GM12891 (cell line): Measurements from ENCODE around the gene UFC1. TPM values are rescaled to one million over a fixed set of nuclear protein-coding genes. Genes with fewer than 3 reads are reported as not detected.
"Not testable (repeated sequence)": the region's sequence is repeated elsewhere in the genome, so short reads cannot be mapped to it uniquely, and the experiment has no call there.

Experiments
- DNase-seq: peaks from one replicate; pipeline ENCODE4 v3.0.0; 2011; ENCODE audit warnings: low spot score; ENCODE audit not compliant: insufficient read length
- FAIRE-seq: peaks from 2 replicates; lab custom pipeline; 2011; peaks lifted over from hg19 to GRCh38; lab: Jason Lieb, UNC
- PAX5 ChIP-seq: IDR thresholded peaks from 2 replicates; pipeline ENCODE4 v1.6.1; 2011; ENCODE audit warnings: low read length, moderate library complexity, mild to moderate bottlenecking; ENCODE audit not compliant: insufficient read depth, severe bottlenecking
- POLR2A ChIP-seq: IDR thresholded peaks from 2 replicates; pipeline ENCODE4 v1.6.1; 2011; ENCODE audit warnings: low read depth, low read length, control low read depth
- POLR2AphosphoS5 ChIP-seq: IDR thresholded peaks from 2 replicates; pipeline ENCODE4 v1.6.1; 2011; ENCODE audit warnings: low read depth, low read length, control low read depth
- POU2F2 ChIP-seq: IDR thresholded peaks from 2 replicates; pipeline ENCODE4 v1.6.1; 2011; ENCODE audit warnings: low read depth, mild to moderate bottlenecking, control low read depth, low read length, moderate library complexity
- SPI1 ChIP-seq: IDR thresholded peaks from 2 replicates; pipeline ENCODE4 v1.6.1; 2011; ENCODE audit warnings: low read depth, low read length, control low read depth
- TAF1 ChIP-seq: IDR thresholded peaks from 2 replicates; pipeline ENCODE4 v1.6.1; 2011; ENCODE audit warnings: low read depth, low read length, control low read depth
- polyA plus RNA-seq: library from polyadenylated mRNA; unstranded; fragments of >200 nt; gene quantifications from one replicate; pipeline ENCODE4 v1.2.1, GENCODE V29; 2012; ENCODE audit warnings: low read depth, missing spikeins, inconsistent platforms; ENCODE audit not compliant: missing spikeins

Gene UFC1
- 147 TPM for polyA plus RNA-seq

GRCh38 chr1:161153682-161154337 is at the start of gene UFC1:
UFC1 (plus strand) TSS chr1:161153978; CDS start chr1:161153998, 20 bp downstream.
- peak; percentile 78 for DNase-seq
- TF ChIP-seq POLR2AphosphoS5 (peak; percentile 96), PAX5 (no peak), SPI1 (peak; percentile 79), TAF1 (peak; percentile 97), POU2F2 (peak; percentile 67), POLR2A (peak; percentile 95)
- FAIRE-seq: peak; percentile 94

- TF ChIP-seq POLR2AphosphoS5: no peak
- TF ChIP-seq POLR2A: no peak
- no peak for TF ChIP-seq SPI1
- no peak for TF ChIP-seq TAF1
- TF ChIP-seq POU2F2: no peak
- no peak for TF ChIP-seq PAX5
- FAIRE-seq (no peak), DNase-seq (no peak)
Observed at GRCh38 chr1:161106431-161106830, 47.3 kb upstream of the UFC1 start.

- TF ChIP-seq POLR2AphosphoS5 (no peak), POU2F2 (no peak), PAX5 (no peak), TAF1 (no peak)
- DNase-seq (no peak), FAIRE-seq (no peak)
Observed at GRCh38 chr1:161111117-161111516, 42.7 kb upstream of the UFC1 start.

- FAIRE-seq (no peak), DNase-seq (no peak)
- TF ChIP-seq TAF1 (no peak), SPI1 (no peak), POLR2A (no peak), POLR2AphosphoS5 (no peak), PAX5 (no peak), POU2F2 (no peak)
Observed at GRCh38 chr1:161111527-161111926, 42.3 kb upstream of the UFC1 start.

GRCh38 chr1:161113915-161114314 is 39.9 kb upstream of the UFC1 start:
- no peak for TF ChIP-seq PAX5
- TF ChIP-seq POU2F2: no peak
- TF ChIP-seq TAF1: no peak
- TF ChIP-seq POLR2AphosphoS5: no peak
- FAIRE-seq (no peak), DNase-seq (no peak)

- no peak for FAIRE-seq
- DNase-seq: no peak
- no peak for TF ChIP-seq POLR2AphosphoS5
- no peak for TF ChIP-seq POU2F2
- TF ChIP-seq SPI1: no peak
- TF ChIP-seq POLR2A: no peak
- no peak for TF ChIP-seq PAX5
- TF ChIP-seq TAF1: no peak
Observed at GRCh38 chr1:161114556-161114955, 39.2 kb upstream of the UFC1 start.

- TF ChIP-seq PAX5: no peak
- TF ChIP-seq POU2F2: no peak
- TF ChIP-seq POLR2AphosphoS5: no peak
- no peak for TF ChIP-seq POLR2A
- TF ChIP-seq SPI1: no peak
- TF ChIP-seq TAF1: no peak
- DNase-seq (no peak), FAIRE-seq (peak; percentile 65)
Observed at GRCh38 chr1:161115132-161115711, 38.6 kb upstream of the UFC1 start.

GRCh38 chr1:161115961-161116360 is 37.8 kb upstream of the UFC1 start:
- not testable (repeated sequence) for FAIRE-seq, DNase-seq

- TF ChIP-seq TAF1 (peak; percentile 96), POLR2AphosphoS5 (peak; percentile 90), POU2F2 (0 out of 2 replicates have a peak, but pooled peaks have one; percentile 48), SPI1 (no peak), PAX5 (no peak), POLR2A (peak; percentile 80)
- peak; percentile 88 for DNase-seq
- FAIRE-seq: peak; percentile 98
Observed at GRCh38 chr1:161117759-161118581, 35.8 kb upstream of the UFC1 start, which contains the start of the genes NIT1 and PFDN2. NIT1 (plus strand) TSS chr1:161118105; CDS start chr1:161118177, 72 bp downstream. PFDN2 (minus strand) TSS chr1:161118037; CDS start chr1:161118026, 11 bp downstream.
